ENCODE data around the gene ADAT2.

GRCh38 chr6:143485967-143486366 is 35.5 kb upstream of the ADAT2 start:
- TF ChIP-seq CTCF (IDR thresholded peaks at IDR 0.05 in 2 of 3, conservative IDR thresholded peaks at IDR 0.05 in 1 of 3; ENCODE audit: borderline replicate concordance in 1 of 3, insufficient read depth in 1 of 3, low read depth in 2 of 3, low read length in 2 of 3): no peak
- TF ChIP-seq JUND (IDR thresholded peaks at IDR 0.05): no peak
- TF ChIP-seq POLR2AphosphoS5 (IDR thresholded peaks at IDR 0.05; ENCODE audit: low read depth, low read length): no peak
- no peak for TF ChIP-seq SP1 (IDR thresholded peaks at IDR 0.05; ENCODE audit: low read depth)
- no peak for TF ChIP-seq POLR2A (IDR thresholded peaks at IDR 0.05; ENCODE audit: borderline replicate concordance, extremely low read depth, insufficient read depth, insufficient read length)
- no peak for TF ChIP-seq EZH2 (IDR thresholded peaks at IDR 0.05)

All from HCT116 (cell line).